NCI-H446 treated with DMSO at 0.1 percent for 48 hours (cell line): ENCODE results near the gene FSCN2.

Source experiments
- DNase-seq: peaks from one replicate; lab custom pipeline; 2025; lab: John Stamatoyannopoulos, UW

Gene FSCN2, protein sequence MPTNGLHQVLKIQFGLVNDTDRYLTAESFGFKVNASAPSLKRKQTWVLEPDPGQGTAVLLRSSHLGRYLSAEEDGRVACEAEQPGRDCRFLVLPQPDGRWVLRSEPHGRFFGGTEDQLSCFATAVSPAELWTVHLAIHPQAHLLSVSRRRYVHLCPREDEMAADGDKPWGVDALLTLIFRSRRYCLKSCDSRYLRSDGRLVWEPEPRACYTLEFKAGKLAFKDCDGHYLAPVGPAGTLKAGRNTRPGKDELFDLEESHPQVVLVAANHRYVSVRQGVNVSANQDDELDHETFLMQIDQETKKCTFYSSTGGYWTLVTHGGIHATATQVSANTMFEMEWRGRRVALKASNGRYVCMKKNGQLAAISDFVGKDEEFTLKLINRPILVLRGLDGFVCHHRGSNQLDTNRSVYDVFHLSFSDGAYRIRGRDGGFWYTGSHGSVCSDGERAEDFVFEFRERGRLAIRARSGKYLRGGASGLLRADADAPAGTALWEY

DNA sequence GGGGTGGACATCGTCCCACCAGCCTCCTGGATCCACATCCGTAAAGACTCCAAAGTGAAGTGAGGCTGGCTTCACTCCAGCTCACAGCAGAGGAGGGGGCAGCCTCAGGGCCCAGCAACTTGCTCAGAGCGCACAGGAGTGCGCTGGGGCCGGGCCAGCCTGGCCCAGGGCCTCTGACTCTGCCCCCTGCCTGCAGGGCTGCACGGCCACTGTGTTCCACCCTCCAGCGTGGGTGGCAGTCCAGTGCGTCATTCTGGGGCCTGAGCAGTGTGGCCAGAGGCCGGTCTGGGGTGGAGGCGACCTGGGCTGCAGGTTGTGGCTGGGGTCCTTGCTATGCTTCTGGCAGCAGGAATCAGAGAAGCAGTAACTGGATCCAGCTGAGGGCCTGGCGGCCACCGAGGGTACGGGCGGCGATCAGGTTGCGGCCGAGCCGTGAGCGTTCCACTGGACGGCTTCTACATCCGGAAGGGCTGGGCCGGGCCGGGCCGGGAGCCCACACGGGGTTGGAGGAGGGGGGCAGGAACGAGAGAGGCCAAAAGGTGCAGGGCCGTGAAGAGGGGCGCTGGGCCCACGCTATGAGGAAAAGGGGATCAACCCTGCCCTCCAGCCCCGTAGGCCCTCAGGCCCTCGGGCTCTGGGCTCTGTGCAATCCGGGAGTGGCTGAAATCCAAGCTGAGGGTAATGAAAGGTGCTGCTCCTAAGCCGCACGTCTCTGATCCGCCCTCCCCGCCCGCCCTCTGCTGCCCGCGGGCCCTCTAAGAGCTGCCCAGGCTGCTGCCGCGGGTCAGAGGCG lies at the start of gene FSCN2:
TSS of gene FSCN2 (plus strand) at position 787 of the 793 bp plus-strand sequence. CDS start 155 bp downstream, outside the sequence.
- DNase-seq: no peak

DNA sequence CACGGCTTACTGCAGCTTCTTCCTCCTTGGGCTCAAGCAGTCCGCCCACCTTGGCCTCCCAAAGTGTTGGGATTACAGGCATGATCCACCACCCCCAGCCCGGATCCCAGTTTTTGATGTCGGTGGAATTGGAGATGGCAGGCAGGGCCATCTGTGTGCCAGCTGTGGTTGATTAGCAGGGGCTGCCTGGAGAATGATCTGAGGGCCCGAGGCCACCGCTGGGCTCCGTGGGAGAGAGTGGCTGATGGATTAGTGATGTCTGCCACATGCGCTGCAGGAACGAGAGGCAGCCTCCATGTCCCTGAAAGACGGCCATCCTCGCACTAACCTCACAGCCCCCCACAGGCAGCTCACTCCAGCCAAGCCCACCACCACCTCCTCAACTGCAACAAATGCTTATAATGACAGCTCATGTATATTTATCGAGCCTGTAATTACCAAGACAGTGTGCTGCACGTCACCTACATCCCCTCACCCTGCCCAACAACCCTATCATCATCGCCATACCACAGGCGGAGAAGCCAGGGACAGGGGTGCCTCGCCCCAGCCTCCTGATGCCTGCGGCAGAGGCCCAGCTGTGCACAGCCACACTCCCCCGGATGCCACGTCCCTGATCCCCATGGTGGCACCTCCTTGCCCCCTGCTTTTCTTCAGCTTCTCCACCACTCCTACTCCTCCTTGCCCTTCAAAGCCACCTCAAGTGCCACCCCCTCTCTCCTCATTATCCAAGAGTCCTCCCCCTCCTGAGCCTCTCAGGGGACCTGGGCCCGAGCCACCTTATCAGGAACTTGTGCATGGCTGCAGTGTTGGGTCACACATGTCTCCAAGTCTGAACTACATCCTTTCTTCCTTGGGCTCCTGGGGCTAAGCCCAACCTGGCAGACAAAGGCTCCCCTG lies 48.8 kb upstream of the FSCN2 start:
- no peak for DNase-seq

DNA sequence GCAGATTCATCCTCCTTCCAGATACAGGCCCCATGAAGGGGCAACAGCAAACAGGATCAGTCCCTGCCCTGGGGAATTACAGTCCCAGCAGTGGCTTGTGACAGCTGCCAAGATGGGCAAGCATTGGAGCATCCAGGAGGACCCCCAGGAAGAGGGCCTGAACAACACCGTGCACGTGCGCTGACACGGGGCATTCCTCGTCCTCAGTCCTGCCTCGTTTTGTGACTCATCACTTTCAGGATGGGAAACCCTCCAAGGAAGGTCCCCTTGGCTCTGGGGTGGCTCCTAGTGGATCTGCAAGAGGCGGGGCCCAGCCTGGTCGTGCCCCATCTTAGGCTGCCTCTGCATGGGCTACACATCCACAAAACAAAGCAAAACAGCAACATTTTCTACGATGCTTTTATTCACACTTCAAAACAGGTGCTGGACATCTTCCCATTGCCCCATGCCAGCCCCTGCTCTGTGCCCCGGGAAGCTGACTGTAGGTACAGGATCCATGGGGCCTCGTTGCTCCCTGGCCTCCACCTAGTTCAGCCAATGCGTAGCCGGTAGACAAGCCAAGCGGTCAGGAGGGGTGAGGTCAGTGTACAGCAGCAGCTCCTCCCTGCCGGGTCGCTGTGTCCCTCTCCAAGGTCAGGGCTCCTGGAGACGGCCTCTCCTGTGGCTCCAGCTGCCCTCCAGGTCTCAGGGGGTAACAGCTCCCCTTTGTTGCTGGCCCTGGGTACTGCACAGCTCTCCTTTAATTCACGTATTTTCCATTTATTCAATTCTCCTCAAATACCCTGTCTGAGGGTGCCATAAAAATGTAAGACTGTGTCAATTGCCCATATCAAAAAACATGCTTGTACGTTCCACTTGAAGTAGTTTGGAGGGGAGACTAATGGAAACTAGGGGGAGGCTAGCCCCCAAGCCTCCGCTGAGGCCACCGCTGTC lies 47.8 kb upstream of the FSCN2 start:
- DNase-seq: peak; percentile 63

DNA sequence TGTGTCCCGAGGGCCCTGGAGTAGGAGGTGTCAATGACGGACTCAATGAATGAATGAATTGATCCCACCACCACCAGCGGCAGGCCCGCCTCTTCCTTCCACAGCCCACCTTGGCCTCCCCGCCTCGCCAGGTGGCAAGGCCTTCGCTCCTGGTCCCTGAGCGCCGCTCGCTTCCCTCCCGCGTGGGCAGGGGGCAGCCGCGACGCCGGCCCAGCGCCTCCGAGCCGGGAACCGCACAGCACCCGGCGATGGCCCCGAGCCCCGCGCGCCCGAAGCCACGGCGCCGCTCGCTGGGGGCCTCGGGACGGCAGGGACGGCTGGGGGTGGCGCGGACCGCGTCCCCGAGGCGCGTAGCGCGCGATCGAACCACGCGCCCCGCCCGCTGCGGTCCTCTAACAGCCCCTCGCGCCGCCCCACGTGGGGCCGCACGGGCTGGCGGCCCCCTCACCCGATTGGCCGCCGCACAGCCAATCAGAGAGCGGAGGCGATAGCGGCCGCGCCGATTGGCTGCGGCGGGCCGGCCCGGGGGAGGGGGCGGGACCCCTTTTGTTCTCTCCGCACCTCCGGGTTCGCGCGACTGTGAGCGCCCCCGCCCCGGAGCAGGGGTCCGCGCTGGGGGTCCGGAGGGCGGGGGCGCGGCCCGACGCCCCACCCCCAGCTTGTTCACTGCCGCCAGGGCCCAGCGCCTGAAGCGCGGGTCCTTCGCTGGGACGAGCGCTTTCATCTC lies 46.9 kb upstream of the FSCN2 start:
- DNase-seq: peak; percentile 70

DNA sequence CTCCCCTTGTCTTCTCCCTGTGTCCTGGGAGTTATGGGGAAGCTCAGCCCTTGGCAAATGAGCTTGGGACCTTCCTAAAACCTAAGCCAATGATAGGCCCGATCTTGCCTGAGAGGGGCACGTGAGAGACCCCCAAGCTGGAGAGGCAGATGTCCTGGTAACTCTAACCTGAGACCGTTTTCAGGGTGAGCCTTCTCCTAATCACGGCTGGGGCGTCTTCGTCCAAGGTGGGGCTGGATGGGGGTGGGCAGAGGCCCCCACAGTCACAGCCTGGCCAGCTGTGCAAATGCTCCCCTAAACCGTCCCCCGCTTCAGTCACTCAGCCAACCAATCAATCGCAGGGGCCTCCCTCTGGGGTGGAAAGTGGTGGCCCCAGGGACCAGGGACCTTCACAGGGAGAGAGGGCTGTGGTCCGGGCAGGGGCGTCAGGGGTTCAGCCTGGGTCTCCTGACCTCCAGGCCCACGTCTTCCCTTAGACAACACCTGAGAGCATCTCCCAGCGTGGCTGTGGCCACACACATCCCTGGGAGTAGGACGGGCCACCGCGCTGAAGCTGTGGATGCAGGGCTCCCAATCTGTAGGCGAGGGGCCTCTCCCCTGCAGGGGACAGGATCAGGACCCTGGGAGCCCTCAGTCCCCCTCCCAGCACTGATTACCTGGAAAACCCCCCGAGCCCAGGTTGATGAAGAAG lies 46.2 kb upstream of the FSCN2 start:
- DNase-seq: no peak

DNA sequence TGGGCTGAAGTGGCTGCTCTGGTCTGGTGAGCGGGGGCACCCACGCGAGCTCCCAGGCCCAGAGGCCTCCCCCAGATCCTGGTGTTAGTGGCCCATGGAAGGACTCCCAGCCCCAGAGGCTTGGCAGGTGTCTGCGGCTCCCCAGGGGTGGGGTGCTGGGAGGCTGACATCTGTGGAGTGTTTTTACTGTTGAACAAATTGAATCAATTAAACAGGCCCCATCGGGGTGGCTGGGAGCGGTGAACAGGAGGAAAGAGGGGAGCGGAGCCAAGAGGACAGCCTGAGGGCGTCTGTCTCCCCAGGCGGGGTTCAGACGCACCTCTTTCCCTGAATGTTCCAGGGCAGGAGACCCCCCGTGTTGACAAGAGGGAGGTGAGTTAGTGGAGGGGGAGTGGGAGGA lies 45.5 kb upstream of the FSCN2 start:
- no peak for DNase-seq

DNA sequence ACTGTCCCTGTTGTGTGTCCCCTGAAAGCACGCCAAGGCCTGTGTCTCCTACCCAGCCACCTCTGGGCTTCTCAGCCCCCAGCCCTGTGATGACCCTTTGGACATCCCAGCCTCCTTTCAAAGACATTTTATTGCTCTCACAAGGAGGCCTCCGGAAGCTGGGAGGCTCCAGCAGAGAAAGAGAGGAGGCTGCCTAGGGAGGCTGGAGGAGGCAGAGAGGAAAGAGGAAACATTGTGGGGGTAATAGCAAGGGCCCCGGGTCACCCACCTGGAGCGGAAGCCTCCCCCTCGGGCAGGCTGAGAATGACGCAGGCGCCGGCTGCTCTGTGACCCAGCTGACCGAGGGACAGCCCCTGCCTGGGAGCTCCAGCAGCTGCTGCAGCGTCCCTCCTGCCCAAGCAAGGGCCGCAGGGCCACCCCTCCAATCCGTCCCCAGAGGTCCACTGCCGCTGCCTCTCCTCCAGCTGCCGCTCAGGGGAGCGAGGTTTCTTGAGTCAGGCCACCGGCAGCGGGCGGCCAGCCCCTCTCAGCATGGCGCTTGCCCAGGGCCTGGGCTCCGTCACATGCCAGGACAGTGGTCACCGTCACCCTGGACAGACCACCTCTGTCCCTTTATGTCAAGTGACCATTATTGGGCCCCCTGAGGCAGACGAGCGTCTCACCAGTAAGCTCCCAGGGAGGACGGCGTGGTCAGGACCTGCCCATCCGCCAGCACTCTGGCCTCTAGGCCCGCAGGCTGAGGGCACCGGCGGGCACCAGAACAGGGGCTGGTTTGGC lies 44.9 kb upstream of the FSCN2 start:
- DNase-seq: no peak

DNA sequence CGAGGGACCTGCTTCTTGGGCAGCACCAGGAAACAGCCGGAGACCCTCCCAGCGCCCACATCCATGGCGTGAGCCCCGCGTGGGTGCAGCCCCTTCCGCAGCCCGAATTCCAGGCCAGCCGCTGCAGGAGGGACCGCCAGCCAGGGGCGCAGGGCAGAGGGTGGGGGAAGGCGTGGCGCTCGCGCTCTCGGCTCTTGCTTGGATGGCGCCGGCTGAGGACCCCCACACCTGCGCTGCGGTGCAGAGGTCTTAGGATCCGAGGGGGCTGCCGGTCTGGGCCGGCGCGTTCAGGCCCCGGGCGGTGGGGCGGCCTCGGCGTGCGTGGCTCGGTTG lies 44.3 kb upstream of the FSCN2 start:
- no peak for DNase-seq

DNA sequence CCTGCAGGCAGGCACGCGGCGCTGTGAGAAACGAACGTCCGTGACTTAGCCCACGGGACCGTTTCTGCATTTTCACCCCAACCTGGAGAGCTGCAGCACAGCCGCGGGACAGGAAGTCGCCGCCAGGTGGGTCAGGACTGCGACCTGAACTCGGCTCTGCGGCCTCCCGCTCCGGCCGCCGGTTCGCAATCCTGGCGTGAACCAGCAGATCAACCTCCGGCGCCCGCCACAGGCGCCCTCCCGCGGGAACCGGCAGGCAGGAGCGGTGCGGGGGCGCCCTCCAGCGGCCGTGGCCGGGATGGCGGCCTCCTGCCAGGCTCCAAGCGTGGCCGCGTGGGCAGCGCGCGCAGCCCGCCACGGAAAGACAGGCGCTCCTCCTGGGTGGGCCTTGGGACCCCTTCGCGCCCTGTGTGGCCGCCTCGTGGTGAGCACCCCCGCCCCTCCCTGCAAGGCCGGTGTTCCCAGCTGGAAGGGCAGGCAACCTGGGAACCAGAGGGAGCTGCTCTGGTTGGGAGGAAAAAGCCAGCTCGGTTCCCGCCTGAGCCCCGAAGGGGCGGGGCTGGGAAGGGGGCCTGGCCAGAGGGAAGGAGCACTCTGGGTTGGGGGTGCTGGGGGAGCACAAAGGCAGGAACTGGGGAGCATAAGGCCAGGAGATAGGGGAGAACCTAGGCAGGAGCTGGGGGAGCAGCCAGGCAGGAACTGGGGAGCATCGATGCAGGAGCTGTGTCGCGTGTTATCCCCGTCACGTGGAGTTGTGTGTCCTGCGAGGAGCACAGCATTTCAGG lies 43.8 kb upstream of the FSCN2 start:
- peak; percentile 68 for DNase-seq

DNA sequence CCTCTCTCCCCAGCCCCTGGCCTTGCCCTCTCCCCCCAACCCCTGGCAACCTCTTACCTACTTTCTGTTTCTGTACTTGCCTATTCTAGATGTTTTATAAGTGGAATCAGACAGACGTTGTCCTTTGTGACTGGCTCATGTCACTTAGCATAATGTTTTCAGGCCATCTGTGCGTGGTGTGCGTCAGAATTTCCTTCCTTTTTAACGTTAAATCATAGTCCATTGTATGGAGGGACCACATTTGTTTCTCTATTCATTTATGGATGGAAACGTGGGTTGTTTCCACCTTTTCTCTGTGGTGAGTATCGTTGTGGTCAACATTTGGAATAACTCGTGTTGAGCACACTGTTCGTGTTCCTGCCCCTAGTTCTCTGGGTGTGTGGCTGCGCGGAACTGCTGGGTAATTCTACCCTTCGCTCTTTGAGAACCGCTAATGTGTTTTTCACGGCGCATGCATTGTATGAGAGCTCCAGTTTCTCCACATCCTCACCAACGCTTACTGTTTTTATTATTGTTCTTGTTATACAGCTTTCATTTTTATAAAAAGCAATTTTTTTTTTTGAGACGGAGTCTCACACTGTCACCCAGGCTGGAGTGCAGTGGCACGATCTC lies 41.9 kb upstream of the FSCN2 start:
- DNase-seq: no peak

DNA sequence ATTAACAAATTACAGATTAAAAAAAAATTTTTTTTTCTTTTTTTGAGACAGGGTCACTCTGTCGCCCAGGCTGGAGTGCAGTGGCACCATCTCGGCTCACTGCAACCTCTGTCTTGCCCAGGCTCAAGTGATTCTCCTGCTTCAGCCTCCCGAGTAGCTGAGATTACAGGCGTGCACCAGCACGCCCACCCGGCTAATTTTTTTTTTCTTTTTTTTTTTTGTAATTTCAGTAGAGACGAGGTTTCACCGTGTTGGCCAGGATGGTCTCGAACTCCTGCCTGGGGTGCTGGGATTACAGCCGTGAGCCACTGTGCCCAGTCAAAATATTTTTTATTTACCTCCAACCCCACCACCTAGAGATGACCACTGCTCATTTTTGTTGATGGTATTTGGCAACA lies 41.1 kb upstream of the FSCN2 start:
- no peak for DNase-seq

DNA sequence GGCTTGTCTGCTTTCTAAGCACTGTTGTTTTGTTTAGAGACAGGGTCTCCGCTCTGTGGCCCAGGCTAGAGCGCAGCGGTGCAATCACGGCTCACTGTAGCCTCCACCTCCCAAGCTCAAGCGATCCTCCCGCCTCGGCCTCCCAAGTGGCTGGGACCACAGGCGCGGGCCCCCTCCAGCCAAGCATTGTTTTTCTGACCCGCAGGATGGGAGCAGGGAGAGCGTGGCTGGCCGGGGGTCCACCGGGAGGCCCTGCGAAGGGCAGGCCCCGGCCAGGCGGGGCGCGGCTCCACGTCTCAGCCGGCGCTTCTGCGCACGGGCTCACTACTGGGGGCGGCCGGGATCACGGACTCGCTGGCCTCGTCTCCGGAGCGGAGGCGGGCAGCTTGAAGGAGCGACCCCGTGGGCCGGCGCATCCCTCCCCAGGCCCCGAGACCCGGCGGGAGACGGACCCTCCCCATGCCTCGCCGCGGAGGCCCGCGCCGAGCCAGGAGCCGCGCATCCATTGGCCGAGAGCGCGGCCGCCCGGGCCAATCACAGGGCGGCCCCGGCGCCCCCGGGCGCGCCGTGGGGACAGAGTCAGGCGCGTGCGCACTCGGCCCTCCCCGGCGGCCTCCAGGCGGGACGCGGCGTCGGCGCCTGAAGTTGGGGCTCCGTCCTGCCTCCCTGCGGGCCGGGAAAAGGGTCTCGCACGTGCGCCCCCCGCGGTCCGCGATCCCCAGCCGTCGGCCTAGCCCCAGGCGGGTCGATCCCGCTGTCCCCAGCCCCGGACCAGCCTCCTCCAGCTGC lies 40.5 kb upstream of the FSCN2 start:
- DNase-seq: peak; percentile 63

DNA sequence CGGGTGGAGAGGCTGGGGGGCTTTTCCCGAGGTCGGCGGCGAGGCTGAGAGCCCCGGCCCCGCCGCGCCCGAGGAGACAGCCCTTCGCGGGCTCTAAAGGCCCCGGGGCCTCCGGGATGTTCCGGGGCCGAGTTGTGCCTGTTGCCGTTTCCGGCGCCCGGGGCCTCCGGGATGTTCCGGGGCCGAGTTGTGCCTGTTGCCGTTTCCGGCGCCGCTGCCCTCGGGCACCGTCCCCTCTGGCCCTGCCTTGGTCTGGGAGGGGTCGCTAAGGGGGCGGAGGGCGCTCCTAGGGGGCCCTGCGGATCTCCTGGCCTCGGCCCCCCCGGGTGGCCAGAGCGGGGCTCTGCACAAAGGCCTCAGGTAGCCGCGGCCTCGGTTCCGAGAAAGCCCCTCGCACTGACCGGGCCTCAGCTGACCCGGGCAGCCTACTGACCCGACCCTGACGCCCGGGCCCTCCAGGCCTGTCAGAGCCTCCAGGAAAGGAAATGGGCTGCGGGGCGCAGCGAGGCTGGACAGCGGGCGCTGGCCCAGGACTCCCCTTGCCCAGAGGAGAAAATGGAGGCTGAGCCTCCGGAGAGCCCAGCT lies 39.8 kb upstream of the FSCN2 start:
- DNase-seq: no peak

DNA sequence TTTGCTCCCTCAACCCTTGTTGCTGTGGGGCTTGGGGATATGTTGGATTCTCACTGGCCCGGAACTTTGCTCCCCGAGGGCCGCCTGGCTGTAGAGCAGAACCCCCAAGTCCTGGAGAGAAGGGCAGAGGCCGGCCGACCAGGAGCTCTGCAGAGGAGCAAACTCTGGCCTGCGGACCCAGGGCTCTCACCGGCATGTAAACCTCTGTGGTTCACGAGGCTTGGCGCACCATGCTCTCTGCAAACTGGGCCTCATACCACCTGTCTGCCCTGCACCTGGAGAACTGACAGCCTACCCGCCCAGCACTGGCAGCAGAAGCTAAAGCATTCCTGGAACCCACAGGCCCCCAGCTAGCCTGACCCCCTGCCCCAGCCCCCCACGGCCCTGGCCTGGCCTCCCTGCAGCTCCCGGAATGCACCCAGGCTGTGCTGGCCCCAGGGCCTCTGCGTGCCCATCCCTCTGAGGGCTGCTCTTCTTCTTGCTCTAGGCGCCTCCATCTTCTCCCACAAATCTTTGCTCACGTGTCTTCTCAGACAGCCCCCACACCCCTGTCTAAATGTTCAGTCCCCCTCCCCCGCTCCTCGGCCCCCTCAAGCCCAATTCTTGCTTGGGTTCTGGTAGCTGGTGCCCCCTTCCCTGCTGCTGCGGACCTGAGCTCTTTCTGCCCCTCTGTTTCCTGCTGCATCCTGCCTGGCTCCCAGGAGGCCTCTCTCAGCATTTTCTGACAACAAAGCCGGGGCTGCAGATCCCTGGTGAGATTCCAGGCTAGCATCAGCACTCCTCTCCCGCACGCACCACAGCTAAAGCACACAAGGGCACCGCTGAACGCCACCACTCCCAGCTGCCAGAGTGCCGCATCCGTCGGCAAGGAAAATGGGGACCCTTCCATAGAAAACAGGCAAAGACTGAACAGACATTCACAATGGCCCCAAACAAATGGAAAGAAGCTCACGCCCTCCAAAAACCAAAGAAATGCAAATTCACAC lies 38.9 kb upstream of the FSCN2 start:
- no peak for DNase-seq
